Right renal pelvis (tissue), 4 donors: ENCODE results near the gene CDH24. TPM values are rescaled to one million over a fixed set of nuclear protein-coding genes. Genes with fewer than 3 reads are reported as not detected.

Source experiments
- DNase-seq, 4 donors: peaks; one replicate each; pipeline ENCODE4 v3.0.0-alpha.2; 2013; ENCODE audit warnings: low read depth in 4 of 4, low spot score in 3 of 4, missing footprints in 1 of 4
- polyA plus RNA-seq, 4 donors: library from polyadenylated mRNA; unstranded; fragments of 120-200 nt; gene quantifications; one replicate each; pipeline ENCODE4 v1.2.1, GENCODE V29; 2013; ENCODE audit not compliant: insufficient read length in 4 of 4

Gene CDH24
- polyA plus RNA-seq, 4 donors: 20.4 to 24.9 (median 21.1) TPM

DNA sequence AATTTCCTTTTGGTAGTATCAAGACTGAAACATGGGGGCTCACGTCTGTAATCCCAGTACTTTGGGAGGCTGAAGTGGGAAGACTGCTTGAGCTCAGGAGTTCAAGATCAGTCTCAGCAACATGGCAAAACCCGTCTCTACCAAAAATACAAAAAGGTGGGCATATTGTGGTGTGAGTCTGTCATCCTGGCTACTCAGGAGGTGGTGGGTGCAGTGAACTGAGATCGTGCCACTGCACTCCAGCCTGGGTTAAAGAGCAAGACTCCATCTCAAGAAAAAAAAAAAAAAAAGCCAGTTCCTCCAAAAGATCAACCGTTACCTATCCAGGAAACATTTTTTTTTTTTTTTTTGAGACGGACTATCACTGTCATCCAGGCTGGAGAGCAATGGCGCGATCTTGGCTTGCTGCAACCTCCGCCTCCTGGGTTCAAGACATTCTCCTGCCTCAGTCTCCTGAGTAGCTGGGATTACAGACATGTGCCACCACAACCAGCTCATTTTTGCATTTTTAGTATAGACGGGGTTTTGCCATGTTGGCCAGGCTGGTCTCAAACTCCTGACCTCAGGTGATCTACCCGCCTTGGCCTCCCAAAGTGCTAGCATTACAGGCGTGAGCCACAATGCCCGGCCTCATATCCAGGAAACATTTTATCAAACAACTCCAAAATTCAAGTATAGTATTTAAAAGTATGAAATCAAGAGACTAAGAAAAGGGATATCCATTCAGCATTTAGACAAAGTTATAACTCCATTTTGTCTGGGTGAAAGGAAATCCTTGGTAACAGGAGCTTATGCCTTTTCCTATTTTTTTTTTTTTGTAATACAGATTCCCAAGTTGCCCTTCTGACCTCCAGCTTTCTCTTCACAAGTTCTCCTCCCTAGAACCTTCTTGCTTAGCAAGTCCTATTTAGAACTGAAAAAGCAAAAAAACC is 34.2 kb upstream of the CDH24 start:
- DNase-seq: no peak

DNA sequence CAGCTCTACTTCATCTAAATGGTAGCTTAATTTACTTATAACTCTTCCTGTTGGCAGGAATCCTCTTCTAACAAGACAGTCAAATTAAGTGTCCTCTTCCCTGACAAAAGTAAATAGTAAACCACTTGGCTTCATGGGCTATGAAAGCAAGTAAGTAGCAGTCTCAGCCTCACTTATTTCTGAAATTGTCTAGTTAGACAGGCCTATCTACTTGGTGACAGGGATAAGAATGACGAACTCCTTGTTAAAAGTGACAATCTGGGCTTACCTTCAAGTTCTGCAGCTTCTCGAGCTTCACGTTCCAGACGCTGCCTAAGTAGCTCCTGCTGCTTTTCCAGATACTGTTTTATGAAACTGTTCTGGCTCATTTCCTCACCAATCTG is 32.9 kb upstream of the CDH24 start:
- DNase-seq: no peak

DNA sequence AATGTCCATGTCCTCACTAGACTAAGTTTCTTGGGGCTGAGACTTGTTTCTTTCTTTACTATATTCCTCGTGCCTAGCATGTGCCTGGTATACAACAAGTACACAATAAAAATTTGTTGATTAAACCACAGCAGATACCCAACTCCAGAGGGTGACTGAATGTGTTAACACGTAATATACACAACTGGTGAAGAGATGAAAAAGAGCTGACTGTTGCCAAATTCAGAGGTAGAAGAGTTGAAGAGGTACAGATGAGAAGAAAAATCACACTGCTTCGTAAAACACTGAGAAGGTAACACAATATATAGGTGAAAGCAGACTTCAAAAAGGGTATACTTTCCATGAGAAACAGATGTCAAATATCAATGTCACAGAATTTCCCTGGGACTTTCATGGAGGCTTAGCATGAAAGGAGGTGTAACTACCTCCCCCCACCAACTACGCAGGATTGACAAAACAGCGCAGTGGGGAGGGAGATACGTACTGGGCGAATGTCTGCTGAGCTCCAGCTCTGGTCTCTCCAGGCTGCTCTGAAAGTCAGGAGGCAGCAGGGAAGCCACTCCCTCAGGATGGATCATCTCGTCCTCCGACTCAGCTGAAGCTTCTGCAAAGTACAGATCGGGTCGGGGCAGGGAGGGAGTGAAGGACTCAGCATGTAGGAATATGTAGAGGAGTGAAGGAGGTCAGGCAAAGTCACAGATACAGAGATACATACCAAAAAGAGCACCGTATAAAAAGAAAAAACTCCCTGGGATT is 32.4 kb upstream of the CDH24 start:
- DNase-seq: no peak

DNA sequence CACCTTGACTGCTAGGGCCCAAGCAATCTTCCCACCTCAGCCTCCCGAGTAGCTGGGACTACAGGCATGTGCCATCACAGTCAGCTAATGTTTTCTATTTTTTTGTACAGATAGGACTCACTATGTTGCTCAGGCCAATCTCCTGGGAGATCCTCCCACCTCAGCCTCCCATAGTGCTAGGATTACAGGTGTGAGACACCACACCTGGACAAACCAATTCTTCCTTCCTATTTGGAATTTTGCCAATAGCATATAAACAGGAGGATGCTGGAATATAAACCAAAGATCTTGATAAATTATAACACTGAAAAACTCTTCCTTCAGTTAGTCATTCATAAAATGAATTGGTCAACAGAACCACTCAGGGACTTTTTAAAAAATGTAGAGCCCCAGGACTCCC is 29.2 kb upstream of the CDH24 start:
- DNase-seq: no peak

DNA sequence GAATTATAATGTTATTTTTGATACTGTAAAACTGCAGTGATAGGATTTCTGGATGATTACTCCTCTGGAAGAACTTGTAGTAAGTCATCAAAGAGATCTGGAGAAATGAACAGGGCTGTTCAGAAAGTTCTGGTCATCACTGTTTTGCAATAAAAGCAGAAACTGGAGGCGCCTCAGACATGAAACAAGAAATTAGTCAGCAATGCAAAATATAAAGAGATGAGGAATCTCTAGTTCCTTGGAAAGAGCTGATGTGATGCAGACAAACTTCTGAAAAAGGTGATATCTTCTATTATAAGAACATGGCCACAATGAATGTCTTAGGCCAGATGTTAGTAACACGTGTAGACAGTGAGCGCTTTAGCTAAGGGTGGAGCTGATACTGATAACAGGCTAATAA is 28.1 kb upstream of the CDH24 start:
- no peak for DNase-seq

DNA sequence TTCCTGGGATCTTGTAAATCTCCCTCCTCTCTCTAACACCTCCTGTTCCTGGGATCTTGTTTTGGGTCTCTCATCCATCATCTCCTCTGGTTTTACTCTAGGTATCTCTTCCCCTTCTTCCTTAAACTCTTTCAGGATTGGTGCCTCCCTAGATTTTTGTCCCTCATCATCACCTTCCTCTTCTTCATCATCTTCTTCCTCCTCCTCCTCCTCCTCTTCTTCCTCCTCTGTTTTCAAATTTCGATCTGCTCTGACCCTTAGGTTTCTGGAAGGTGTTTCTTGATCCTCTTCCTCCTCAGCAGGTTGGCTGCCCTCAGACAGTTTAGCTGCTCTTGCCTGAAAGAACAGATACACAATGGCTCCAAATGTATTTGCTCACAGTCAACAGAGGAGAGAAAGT is 23.2 kb upstream of the CDH24 start:
- DNase-seq: no peak

DNA sequence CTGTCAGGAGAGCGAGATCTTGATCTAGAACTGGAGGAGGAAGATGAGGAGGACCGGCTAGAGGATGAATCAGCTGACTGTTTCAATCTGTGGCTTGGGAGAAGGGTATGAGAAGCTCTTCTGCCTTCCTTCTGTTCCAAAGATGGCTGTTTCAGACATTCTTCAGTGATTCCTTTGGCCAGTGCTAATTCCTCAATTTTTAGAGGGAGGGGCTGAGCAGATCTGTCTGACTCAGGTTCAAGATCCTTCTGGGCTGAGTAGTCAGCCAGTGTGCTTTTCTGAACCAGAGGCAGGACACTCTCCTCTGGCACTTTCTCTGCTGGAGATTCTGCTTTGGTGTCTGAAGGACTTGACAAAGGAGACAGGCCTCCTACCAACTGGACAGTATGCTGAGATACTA is 22.4 kb upstream of the CDH24 start:
- DNase-seq: no peak

DNA sequence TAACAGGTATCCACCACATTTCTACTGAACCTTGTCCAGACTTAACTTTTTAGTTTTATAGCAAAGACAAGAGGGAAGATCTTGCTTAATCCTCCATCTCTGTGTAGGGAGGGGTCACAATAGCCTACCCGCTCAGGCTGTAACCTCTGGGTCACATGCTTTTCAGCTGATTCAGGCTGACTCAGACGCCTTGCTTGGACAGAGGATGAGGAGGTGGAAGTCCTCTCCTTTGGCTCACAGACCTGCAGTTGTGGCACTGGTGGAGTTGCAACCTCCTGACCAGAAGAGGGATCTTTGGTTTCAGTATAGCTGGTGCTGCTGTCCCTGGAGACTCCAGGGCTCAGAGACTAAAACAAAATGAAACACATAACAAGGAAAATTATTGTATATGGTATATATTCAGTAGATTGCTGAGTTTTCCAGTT is 21.4 kb upstream of the CDH24 start:
- DNase-seq: no peak

DNA sequence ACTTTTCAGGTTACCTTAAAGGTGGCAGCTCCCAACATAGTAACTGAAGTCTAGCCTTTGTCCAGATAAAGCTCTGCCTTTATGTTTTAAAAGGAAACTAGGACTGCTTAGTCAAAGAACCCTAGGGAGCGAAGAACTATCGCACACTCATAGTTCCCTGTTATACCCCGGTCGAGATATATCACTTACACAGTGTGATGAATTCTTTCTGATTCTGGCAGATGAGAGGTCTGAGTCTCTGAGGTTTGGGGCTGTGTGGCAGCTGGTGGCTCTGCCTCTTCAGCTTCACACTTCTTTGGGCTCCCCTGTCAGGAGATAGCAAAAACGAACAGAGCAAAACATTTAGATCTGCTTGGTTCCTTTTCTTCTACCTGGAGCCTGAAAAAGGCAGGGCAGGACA is 20.6 kb upstream of the CDH24 start:
- DNase-seq: no peak

DNA sequence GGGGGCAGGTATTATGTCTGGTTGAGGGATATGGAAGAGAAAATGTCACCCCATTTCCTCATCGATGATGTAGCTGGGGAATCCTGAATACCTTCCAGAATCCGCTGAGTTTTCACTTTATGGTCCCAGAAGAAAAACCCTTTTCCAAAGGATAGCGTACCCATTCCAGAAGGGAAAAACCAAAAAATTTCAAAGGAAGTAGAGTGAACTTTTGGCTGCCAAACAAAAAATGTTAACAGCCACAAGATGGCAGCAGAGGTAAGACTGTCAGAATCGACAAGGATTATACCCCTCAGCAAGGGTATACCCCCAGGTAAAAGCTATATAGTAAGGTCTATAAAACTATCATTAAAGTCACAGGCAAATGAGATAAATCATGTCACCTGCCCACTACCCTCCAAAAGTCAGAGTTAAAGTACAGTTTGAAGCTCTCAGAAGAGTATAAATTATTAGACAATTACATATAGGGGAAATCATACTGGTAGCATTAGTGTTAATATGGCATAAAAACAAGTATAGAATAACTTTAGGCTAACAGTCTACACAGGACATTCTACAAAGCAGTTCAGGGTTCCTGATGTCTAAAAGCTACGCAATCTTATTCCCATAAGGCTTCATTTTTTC is 19.6 kb upstream of the CDH24 start:
- no peak for DNase-seq

DNA sequence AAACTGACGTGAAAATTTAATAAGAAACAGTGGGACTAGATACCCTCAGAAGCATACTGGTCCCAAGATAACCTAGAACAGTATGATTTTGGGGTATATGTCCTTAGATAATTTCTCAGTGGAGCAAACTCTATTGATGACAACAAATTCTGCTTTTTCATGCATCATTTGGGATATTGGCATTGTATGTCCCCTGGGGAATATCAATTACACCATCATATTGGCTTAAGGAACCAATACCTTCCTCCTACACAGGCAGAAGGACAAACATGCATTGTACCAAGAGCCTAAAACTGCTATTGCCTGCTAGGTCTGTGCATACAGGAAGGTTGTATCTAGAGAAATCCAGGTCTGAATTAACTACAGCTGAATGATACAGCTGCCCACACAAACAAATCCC is 17.6 kb upstream of the CDH24 start:
- DNase-seq: no peak

DNA sequence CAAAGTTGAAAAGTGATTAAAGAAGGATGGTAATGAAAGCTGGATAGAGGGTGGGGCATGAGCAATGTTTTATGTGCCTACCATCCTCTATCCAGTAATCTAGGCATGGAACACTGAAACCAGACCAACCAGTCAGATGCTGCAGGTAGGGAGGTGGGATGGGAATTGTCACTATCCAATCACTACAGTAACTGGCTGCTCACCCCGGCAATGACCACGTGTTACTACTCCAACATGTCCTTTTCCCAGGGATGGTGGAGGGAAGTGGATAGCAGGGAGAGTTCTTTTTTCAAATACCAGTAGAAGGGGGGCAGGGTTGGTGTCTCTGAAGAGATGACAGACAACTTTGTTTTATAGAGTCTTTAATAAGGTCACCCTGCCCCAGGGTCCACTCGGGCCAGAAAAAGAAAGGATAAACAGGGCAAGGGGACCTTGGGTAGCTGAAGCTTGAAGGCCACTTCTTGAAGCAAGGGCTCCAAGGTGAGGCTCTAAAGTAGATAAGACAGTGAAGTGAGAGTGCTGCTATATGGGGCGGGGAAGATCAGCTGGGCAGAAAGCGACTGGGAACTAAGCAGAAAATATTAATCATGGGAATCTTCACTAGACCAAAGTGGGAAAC is 14.7 kb upstream of the CDH24 start:
- no peak for DNase-seq

DNA sequence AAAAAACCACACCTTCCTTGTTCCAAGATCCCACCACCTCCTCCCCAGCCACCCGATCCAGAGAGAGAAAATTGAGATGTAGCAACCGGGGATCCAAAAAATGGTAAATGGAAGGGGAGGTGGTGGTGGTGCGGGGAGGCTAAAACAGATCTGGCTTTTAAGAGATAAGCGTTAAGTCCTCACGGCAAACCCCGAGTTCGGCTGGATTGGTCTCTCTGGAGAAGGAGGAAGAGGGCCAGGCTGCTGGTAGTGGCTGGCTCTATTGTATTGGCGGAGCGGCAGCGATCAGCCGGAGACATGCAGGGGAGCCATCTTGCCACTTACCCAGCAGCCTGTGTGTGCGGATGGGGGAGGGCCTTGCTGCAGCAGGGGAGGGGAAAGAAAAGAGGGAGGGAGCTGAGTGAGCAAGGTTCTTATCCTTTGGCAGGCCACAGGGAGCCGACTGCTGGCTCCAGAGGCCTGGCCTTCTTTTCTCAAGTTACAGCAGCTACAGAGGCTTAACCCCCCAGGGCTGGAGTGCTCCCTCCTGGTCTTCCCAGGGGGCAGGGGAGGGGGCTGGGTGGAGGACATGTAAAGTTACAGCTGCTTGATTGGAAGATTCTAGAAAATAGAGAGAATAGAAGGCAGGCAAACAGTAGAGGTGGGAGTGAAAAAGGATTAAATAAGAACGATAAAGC is 14.1 kb upstream of the CDH24 start:
- DNase-seq: peak; percentile 74 to 86 (median 78)

DNA sequence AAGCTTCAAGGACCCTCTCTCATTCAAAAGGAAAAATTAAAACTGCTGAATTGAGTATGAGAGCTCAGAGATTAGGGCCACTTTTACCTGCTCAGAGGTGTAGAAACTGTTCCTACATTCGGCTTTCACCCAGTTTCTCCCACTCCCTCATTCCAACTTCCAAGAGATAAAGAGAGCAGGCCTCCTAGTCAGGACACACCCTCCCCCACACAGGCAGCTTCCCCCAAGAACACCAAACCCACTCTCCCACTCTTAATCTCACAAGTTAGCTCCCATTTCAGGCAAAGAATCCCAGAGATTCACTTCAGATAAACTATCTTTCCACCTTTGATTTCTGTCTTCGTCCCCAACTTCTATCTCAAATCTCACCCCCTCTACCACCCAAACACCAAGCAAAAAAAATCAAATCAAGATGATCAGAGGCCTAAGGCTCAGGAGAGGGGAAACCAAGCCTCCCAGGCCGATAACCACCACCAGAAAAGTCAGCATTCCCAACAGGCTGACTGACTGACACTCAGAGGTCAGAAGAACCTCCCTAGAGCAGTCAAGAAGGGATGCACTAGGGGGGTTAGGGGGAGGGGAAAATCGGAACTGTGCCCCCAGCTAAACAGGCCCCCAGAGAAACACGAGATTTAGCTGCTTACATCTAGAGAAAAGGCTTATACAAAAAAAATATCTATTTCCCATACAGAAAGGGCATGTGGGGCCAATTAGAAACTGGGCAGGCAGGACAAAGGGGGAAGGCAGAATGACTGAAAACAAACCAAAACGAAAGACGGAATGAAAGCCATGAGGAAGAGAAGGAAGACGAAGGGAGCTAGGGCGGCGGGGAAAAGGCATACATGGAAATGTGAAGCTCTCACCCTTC is 13.2 kb upstream of the CDH24 start:
- DNase-seq: no peak

DNA sequence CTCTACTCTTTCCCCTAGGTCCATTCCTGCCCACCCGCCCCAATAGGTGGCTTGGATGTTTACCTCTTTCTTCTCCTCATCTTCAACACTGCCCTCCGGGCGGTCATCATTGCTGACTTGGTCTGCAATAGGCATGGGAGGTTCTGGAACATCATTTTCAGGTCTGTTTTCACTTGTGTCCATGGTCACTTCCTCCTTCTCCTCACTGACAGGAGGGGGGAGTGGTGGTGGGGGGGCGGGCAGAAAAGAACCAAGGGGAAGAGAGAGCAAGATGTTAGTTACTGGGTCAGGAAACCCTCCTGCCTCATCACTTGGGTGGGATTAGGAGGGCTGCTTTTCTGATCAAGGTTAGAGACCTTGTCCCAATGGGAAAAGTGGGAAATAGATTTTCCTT is 12.1 kb upstream of the CDH24 start:
- no peak for DNase-seq

DNA sequence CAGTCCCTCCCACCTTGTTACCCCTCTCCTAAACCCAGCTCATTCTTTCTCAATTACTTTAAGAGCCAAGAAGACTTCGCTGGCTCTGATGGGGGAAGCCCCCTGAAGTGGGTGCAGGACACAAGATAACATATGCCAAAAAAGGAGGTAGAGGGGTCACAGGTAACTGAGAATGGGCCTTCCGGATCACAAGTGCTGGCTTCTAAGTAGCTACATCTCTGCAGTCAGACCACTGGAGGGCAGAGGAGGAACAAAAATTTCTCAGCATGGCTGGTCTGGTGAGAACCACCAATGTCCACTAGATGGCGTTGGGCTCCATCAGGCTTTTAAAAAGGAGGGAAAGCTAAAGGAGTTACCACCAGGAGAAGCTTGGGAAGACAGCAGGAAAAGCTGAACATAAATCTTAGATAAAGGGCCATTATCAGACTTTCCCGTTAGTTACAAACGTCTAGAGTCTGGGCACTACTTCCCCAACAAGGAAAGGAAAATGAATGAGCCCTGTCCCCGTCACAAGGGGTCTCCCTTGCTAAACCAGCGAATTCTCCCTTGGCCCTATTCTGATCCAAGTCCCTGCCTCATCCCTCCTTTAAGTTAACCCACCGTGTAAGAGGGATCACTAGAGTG is 11.6 kb upstream of the CDH24 start:
- peak; percentile 82 to 90 (median 84) for DNase-seq

DNA sequence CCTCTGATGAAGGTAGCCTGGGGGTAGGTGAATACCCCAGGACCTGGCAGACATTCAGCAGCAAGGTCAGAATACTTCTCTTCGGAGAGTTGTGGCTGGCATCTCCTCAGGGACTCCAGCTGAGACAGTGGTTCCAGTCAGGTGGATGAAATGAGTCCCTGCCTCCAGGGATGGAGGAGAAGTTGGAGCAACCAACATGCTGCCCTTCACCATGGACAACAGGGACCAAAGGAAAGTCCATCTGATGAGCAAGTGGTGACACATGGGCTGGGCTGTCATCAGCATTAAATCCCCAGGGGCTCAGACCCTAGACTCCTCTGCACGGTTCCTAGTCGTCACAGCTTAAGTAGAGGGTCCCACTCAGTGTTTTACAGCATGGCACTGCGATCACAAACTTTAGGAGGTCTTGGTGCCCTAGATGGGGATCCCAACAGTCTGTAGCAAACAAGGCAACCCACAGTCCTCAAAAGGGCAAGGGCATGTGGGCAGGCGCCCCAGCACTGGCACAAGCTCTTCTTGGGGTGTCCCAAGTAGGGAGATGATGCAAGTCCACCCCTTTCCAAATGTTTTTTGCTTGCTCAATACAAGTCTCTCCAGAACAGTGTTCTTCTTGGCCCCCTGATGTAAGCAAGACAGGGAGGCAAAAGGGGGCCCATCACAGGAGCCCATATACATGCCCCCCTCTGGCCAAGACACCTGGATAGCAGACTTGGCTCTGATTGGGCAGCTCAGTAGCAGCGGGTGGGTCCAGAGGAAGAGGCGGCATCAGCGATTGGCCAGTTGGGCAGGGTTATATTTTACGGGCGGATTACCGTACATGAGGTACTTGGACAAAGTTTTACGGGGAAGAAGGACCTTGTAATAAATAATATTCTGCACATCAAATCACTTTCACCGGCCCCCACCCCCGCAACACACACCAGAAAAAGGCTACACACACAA is 10.8 kb upstream of the CDH24 start:
- no peak for DNase-seq
